Osteoblast (primary cell): Measurements from ENCODE around the gene PPP1R36. TPM values are rescaled to one million over a fixed set of nuclear protein-coding genes. Genes with fewer than 3 reads are reported as not detected.
"Not testable (repeated sequence)": the region's sequence is repeated elsewhere in the genome, so short reads cannot be mapped to it uniquely, and the experiment has no call there.

Experiments used
- DNase-seq: peaks from one replicate; pipeline ENCODE4 v3.0.0; 2011; ENCODE audit warnings: low spot score, mixed read lengths; ENCODE audit not compliant: insufficient read length; ENCODE audit errors: missing footprints
- H2AFZ ChIP-seq: 2 replicates; pipeline ENCODE4 v1.6.0; 2011; ENCODE audit warnings: mild to moderate bottlenecking, low read length
- H3K27ac ChIP-seq: 2 replicates; pipeline ENCODE4 v1.5.1; 2011; ENCODE audit warnings: mild to moderate bottlenecking, low read depth, low read length, moderate library complexity
- H3K27me3 ChIP-seq: 2 replicates; pipeline ENCODE4 v1.6.0; 2012; ENCODE audit warnings: mild to moderate bottlenecking, control low read depth, inconsistent platforms, low read length, moderate library complexity; ENCODE audit not compliant: insufficient read depth
- H3K36me3 ChIP-seq: 2 replicates; pipeline ENCODE4 v1.5.1; 2011; ENCODE audit warnings: mild to moderate bottlenecking, low read length, control low read depth, moderate library complexity; ENCODE audit not compliant: insufficient read depth
- H3K4me1 ChIP-seq: 2 replicates; pipeline ENCODE4 v1.5.1; 2011; ENCODE audit warnings: mild to moderate bottlenecking, low read length, control low read depth, moderate library complexity; ENCODE audit not compliant: insufficient read depth
- H3K4me2 ChIP-seq: 2 replicates; pipeline ENCODE4 v1.6.0; 2011; ENCODE audit warnings: mild to moderate bottlenecking, low read length; ENCODE audit not compliant: insufficient read depth
- H3K4me3 ChIP-seq: fragments of 200-600 bp; sonication (generic); 3 replicates; pipeline ENCODE4 v1.5.1; 2012; ENCODE audit warnings: mild to moderate bottlenecking, low read length, inconsistent platforms; ENCODE audit not compliant: insufficient read depth
- H3K79me2 ChIP-seq: 2 replicates; pipeline ENCODE4 v1.6.0; 2012; ENCODE audit warnings: mild to moderate bottlenecking, low read length, control low read depth, inconsistent platforms; ENCODE audit not compliant: insufficient read depth
- H3K9me3 ChIP-seq: 2 replicates; pipeline ENCODE4 v1.5.1; 2011; ENCODE audit warnings: low read depth, low read length, control low read depth
- H4K20me1 ChIP-seq: 2 replicates; pipeline ENCODE4 v1.6.0; 2012; ENCODE audit warnings: mild to moderate bottlenecking, low read length, control low read depth; ENCODE audit not compliant: insufficient read depth
- CTCF ChIP-seq: IDR thresholded peaks from 2 replicates; pipeline ENCODE4 v1.5.1; 2011; ENCODE audit warnings: mild to moderate bottlenecking, low read depth, low read length, moderate library complexity; ENCODE audit errors: extremely low read depth
- total RNA-seq: library from RNA; depleted of rRNA; stranded (reverse); fragments of >200 nt; gene quantifications from 2 replicates; pipeline ENCODE4 v1.2.3, GENCODE V29; 2012

Gene PPP1R36
- total RNA-seq, 1 donor: 1.1 TPM

- Histone ChIP-seq H3K9me3 (no peaks in the 10 kb centered on the region), H3K36me3 (no peaks in the 10 kb centered on the region), H3K4me2 (no peak overlapping the region), H2AFZ (no peak overlapping the region), H3K4me3 (no peak overlapping the region), H3K27me3 (peaks cover 26% of the 10 kb centered on the region), H4K20me1 (no peaks in the 10 kb centered on the region), H3K79me2 (no peaks in the 10 kb centered on the region), H3K4me1 (no peaks in the 10 kb centered on the region), H3K27ac (no peak overlapping the region)
- no peak for DNase-seq
- TF ChIP-seq CTCF: no peak
Measured at GRCh38 chr14:64549016-64549415, 745 bp upstream of the PPP1R36 start.

- Histone ChIP-seq H2AFZ (no peak overlapping the region), H3K4me1 (no peaks in the 10 kb centered on the region), H3K4me2 (no peak overlapping the region), H4K20me1 (no peaks in the 10 kb centered on the region), H3K4me3 (no peak overlapping the region), H3K9me3 (no peaks in the 10 kb centered on the region), H3K27me3 (peaks cover 26% of the 10 kb centered on the region), H3K79me2 (no peaks in the 10 kb centered on the region), H3K27ac (no peak overlapping the region), H3K36me3 (no peaks in the 10 kb centered on the region)
- no peak for DNase-seq
- no peak for TF ChIP-seq CTCF
Measured at GRCh38 chr14:64550621-64551333, 1.0 kb downstream of the PPP1R36 start.

GRCh38 chr14:64554556-64554955 lies 4.8 kb downstream of the PPP1R36 start:
- Histone ChIP-seq H3K4me2 (no peak overlapping the region), H3K4me1 (no peaks in the 10 kb centered on the region), H4K20me1 (no peaks in the 10 kb centered on the region), H3K27ac (no peak overlapping the region), H3K9me3 (no peaks in the 10 kb centered on the region), H3K79me2 (no peaks in the 10 kb centered on the region), H3K4me3 (no peak overlapping the region), H2AFZ (no peak overlapping the region), H3K36me3 (no peaks in the 10 kb centered on the region), H3K27me3 (peaks cover 24% of the 10 kb centered on the region)
- no peak for TF ChIP-seq CTCF
- no peak for DNase-seq

GRCh38 chr14:64556526-64556925 lies 6.8 kb downstream of the PPP1R36 start:
- TF ChIP-seq CTCF: no peak
- no peak for DNase-seq
- no peak overlapping the region for H3K27ac ChIP-seq

GRCh38 chr14:64558216-64558615 lies 8.5 kb downstream of the PPP1R36 start:
- H3K4me2 ChIP-seq, H3K4me1 ChIP-seq, H3K4me3 ChIP-seq, H4K20me1 ChIP-seq, H3K27ac ChIP-seq, H2AFZ ChIP-seq, H3K79me2 ChIP-seq, H3K27me3 ChIP-seq, H3K36me3 ChIP-seq, DNase-seq, H3K9me3 ChIP-seq: not testable (repeated sequence)

More at GRCh38 chr14:64556526-64556925, 6.8 kb downstream of the PPP1R36 start:
- Histone ChIP-seq H3K79me2 (no peaks in the 10 kb centered on the region), H4K20me1 (no peaks in the 10 kb centered on the region), H3K4me1 (no peaks in the 10 kb centered on the region), H3K4me3 (no peak overlapping the region), H3K27me3 (peaks cover 5% of the 10 kb centered on the region), H3K4me2 (no peak overlapping the region), H2AFZ (no peak overlapping the region), H3K36me3 (no peaks in the 10 kb centered on the region), H3K9me3 (no peaks in the 10 kb centered on the region)
